LNCaP clone FGC (cell line): ENCODE data around the gene CDC42EP4.

ENCODE experiments used
- DNase-seq: peaks from one replicate; pipeline ENCODE4 v3.0.0-alpha.2; 2011; ENCODE audit warnings: low read depth
- H3K4me3 ChIP-seq: 2 replicates; pipeline ENCODE4 v1.5.1; 2011; ENCODE audit warnings: mild to moderate bottlenecking, low read depth, low read length, control low read depth
- TF ChIP-seq, protein P1 (sequence below): IDR thresholded peaks from 2 replicates; pipeline ENCODE4 v1.5.1; 2012; ENCODE audit warnings: mild to moderate bottlenecking; ENCODE audit not compliant: control insufficient read depth, insufficient read depth; ENCODE audit errors: extremely low read depth

The CDC42EP4 gene

GRCh38 chr17:73331060-73331459 lies 19.3 kb upstream of the CDC42EP4 start:
- DNase-seq, result no peak
- no peak overlapping the region for H3K4me3 ChIP-seq

DNA sequence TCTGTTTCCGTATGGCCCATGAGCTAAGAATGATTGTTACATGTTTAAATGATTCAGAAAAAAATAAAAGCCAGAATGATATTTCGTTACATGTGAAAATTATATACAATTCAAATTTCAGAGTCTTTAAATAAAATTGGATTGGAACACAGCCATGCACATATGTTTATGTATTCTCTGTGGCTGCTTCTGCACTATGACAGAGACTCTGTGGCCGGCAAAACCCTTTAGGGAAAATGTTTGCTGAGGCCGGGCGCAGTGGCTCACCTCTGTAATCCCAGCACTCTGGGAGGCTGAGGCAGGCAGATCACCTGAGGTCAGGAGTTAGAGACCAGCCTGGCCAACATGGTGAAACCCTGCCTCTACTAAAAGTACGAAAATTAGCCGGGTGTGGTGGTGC lies 15.9 kb upstream of the CDC42EP4 start:
- no peak for DNase-seq
- TF ChIP-seq, protein P1, sequence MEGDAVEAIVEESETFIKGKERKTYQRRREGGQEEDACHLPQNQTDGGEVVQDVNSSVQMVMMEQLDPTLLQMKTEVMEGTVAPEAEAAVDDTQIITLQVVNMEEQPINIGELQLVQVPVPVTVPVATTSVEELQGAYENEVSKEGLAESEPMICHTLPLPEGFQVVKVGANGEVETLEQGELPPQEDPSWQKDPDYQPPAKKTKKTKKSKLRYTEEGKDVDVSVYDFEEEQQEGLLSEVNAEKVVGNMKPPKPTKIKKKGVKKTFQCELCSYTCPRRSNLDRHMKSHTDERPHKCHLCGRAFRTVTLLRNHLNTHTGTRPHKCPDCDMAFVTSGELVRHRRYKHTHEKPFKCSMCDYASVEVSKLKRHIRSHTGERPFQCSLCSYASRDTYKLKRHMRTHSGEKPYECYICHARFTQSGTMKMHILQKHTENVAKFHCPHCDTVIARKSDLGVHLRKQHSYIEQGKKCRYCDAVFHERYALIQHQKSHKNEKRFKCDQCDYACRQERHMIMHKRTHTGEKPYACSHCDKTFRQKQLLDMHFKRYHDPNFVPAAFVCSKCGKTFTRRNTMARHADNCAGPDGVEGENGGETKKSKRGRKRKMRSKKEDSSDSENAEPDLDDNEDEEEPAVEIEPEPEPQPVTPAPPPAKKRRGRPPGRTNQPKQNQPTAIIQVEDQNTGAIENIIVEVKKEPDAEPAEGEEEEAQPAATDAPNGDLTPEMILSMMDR, result no peak
- no peak overlapping the region for H3K4me3 ChIP-seq

More at GRCh38 chr17:73331060-73331459, 19.3 kb upstream of the CDC42EP4 start:
- TF ChIP-seq, protein P1, result no peak

GRCh38 chr17:73325527-73325842 lies 13.7 kb upstream of the CDC42EP4 start:
- H3K4me3 ChIP-seq, result no peak overlapping the region
- TF ChIP-seq, protein P1, result no peak
- no peak for DNase-seq

- TF ChIP-seq, protein P1, result no peak
- no peak for DNase-seq
- no peak overlapping the region for H3K4me3 ChIP-seq
Measured at GRCh38 chr17:73324711-73325526, 13.1 kb upstream of the CDC42EP4 start.

DNA sequence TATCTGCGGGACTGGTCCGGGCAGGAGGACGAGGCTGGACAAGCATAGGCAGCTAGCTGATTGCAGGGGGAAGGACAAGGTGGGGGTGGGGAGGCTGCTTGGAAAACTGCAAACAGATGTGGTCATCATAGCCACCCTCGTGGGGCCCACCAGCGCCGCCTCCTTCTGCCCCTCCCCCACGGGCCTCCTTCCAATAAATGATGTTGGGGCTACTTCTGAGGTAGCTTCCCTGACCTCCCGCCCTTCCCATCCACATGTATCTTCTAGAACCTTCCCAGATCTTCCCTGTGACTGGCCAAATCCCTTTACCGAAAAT lies 12.3 kb upstream of the CDC42EP4 start:
- DNase-seq, result no peak
- no peak overlapping the region for H3K4me3 ChIP-seq
- TF ChIP-seq, protein P1, result no peak

GRCh38 chr17:73323409-73324159 lies 11.8 kb upstream of the CDC42EP4 start:
- H3K4me3 ChIP-seq, result no peak overlapping the region
- TF ChIP-seq, protein P1, result no peak
- DNase-seq, result no peak
